IMR-90 (cell line): ENCODE measurements around the gene CES1. TPM values are rescaled to one million over a fixed set of nuclear protein-coding genes. Genes with fewer than 3 reads are reported as not detected.
"Not testable (repeated sequence)": the region's sequence is repeated elsewhere in the genome, so short reads cannot be mapped to it uniquely, and the experiment has no call there.

Source experiments
- ATAC-seq: fragments of 200-7000 bp; cut with Tn5 transposase; 2 replicates; pipeline ENCODE4 v1.9.1; 2020; ENCODE audit warnings: low read depth, mild to moderate bottlenecking, moderate library complexity
- BruUV-seq: library from RNA; stranded (reverse); fragments of 400-500 nt; replicated peaks from 2 replicates; lab custom pipeline; 2021; lab: Mats Ljungman, UMichigan
- CTCF ChIA-PET: fragments of 300-600 bp; formaldehyde crosslinking; extraction: SDS; loops from one replicate; lab custom pipeline; 2021; ENCODE audit warnings: antibody characterized with exemption; lab: Yijun Ruan, JAX
- POLR2A ChIA-PET: fragments of 300-600 bp; sonication (Branson Sonifier 250); formaldehyde crosslinking; loops from one replicate; lab custom pipeline; 2022; ENCODE audit warnings: antibody characterized with exemption; ENCODE audit not compliant: unreplicated experiment; lab: Charles Lee
- DNase-seq: peaks from one replicate; pipeline ENCODE4 v3.0.0; 2013
- H2AFZ ChIP-seq: replicated peaks from 2 replicates; pipeline ENCODE3; 2013; ENCODE audit warnings: low read length, mild to moderate bottlenecking; ENCODE audit not compliant: poor library complexity
- H2AK5ac ChIP-seq: 2 replicates; pipeline ENCODE4 v1.6.1; 2013; ENCODE audit warnings: low read depth, low read length, inconsistent platforms
- H2AK9ac ChIP-seq: replicated peaks from 2 replicates; pipeline ENCODE3; 2013; ENCODE audit warnings: mild to moderate bottlenecking, low read depth, low read length, moderate library complexity; ENCODE audit not compliant: poor library complexity
- H2BK120ac ChIP-seq: 2 replicates; pipeline ENCODE4 v1.6.1; 2013; ENCODE audit warnings: low read depth, low read length, inconsistent platforms
- H2BK15ac ChIP-seq: 3 replicates; pipeline ENCODE4 v1.6.1; 2013; ENCODE audit warnings: low read depth, low read length, inconsistent platforms
- H2BK20ac ChIP-seq: 2 replicates; pipeline ENCODE4 v1.6.1; 2013; ENCODE audit warnings: low read depth, mild to moderate bottlenecking, inconsistent platforms, low read length, moderate library complexity
- H2BK5ac ChIP-seq: 2 replicates; pipeline ENCODE4 v1.6.1; 2013; ENCODE audit warnings: mild to moderate bottlenecking, low read depth, low read length, inconsistent platforms; ENCODE audit not compliant: poor library complexity, severe bottlenecking
- H3K14ac ChIP-seq: replicated peaks from 2 replicates; pipeline ENCODE4 v1.6.1; 2013; ENCODE audit warnings: low read depth, low read length, inconsistent platforms
- H3K18ac ChIP-seq: 2 replicates; pipeline ENCODE4 v1.6.1; 2013; ENCODE audit warnings: low read depth, low read length, control low read depth
- H3K23ac ChIP-seq: 2 replicates; pipeline ENCODE4 v1.6.1; 2013; ENCODE audit warnings: low read depth, low read length, inconsistent platforms
- H3K27ac ChIP-seq: 2 replicates; pipeline ENCODE4 v1.5.1; 2013; ENCODE audit warnings: mild to moderate bottlenecking, control low read depth, low read length; ENCODE audit not compliant: insufficient read depth
- H3K27me3 ChIP-seq: 2 replicates; pipeline ENCODE4 v1.6.1; 2013; ENCODE audit warnings: low read length; ENCODE audit not compliant: control insufficient read depth, insufficient read depth
- H3K36me3 ChIP-seq: 2 replicates; pipeline ENCODE4 v1.6.1; 2013; ENCODE audit warnings: low read length, mixed read lengths; ENCODE audit not compliant: control insufficient read depth, insufficient read depth
- H3K4ac ChIP-seq: 2 replicates; pipeline ENCODE4 v1.6.1; 2013; ENCODE audit warnings: low read depth, low read length, inconsistent platforms
- H3K4me1 ChIP-seq: 2 replicates; pipeline ENCODE4 v1.6.1; 2013; ENCODE audit warnings: low read length, mixed read lengths; ENCODE audit not compliant: control insufficient read depth, insufficient read depth
- H3K4me2 ChIP-seq: 2 replicates; pipeline ENCODE4 v1.6.1; 2013; ENCODE audit warnings: low read depth, mild to moderate bottlenecking, control low read depth, low read length, moderate library complexity
- H3K4me3 ChIP-seq: 2 replicates; pipeline ENCODE4 v1.5.1; 2013; ENCODE audit warnings: low read depth, mild to moderate bottlenecking, control low read depth, low read length, moderate library complexity; ENCODE audit not compliant: insufficient read depth
- H3K56ac ChIP-seq: 2 replicates; pipeline ENCODE4 v1.6.1; 2013; ENCODE audit warnings: low read length, inconsistent platforms; ENCODE audit not compliant: insufficient read depth; ENCODE audit errors: extremely low read depth
- H3K79me1 ChIP-seq, 2 experiments: 2 replicates each; pipeline ENCODE4 v1.6.1; 2013; ENCODE audit warnings: low read length in 2 of 2, inconsistent platforms in 1 of 2, low read depth in 1 of 2
- H3K9ac ChIP-seq: 2 replicates; pipeline ENCODE4 v1.6.1; 2013; ENCODE audit warnings: low read depth, low read length, control low read depth
- H3K9me1 ChIP-seq: 2 replicates; pipeline ENCODE4 v1.6.1; 2013; ENCODE audit warnings: low read length, inconsistent platforms; ENCODE audit not compliant: insufficient read depth
- H3K9me3 ChIP-seq: 2 replicates; pipeline ENCODE4 v1.6.1; 2013; ENCODE audit warnings: low read length; ENCODE audit not compliant: control insufficient read depth, insufficient read depth
- H4K20me1 ChIP-seq: 2 replicates; pipeline ENCODE4 v1.6.1; 2013; ENCODE audit warnings: low read length, inconsistent platforms; ENCODE audit not compliant: insufficient read depth
- H4K5ac ChIP-seq: 2 replicates; pipeline ENCODE4 v1.6.1; 2013; ENCODE audit warnings: mild to moderate bottlenecking, low read depth, low read length, control low read depth
- H4K8ac ChIP-seq, 2 experiments: 2 replicates each; pipeline ENCODE4 v1.6.1; 2013; ENCODE audit warnings: low read depth in 2 of 2, low read length in 2 of 2, control low read depth in 1 of 2, inconsistent platforms in 1 of 2
- H4K91ac ChIP-seq: 2 replicates; pipeline ENCODE4 v1.6.1; 2013; ENCODE audit warnings: low read depth, low read length, inconsistent platforms; ENCODE audit not compliant: insufficient read depth
- CEBPB ChIP-seq: IDR thresholded peaks from 2 replicates; pipeline ENCODE4 v1.6.1; 2012; ENCODE audit warnings: low read depth, low read length, improper control_type of control experiment
- FOS ChIP-seq: fragments of 150-350 bp; IDR thresholded peaks from 2 replicates; pipeline ENCODE4 v1.6.1; 2016; ENCODE audit warnings: low read depth, low read length
- MAZ ChIP-seq: IDR thresholded peaks from 2 replicates; pipeline ENCODE4 v1.6.1; 2012; ENCODE audit warnings: low read depth, mild to moderate bottlenecking, low read length, improper control_type of control experiment, moderate library complexity, borderline replicate concordance
- NFE2L2 ChIP-seq: fragments of 150-350 bp; IDR thresholded peaks from 2 replicates; pipeline ENCODE4 v1.6.1; 2016; ENCODE audit warnings: low read depth, mild to moderate bottlenecking, low read length
- RFX5 ChIP-seq: IDR thresholded peaks from 2 replicates; pipeline ENCODE4 v1.8.0; 2012; ENCODE audit warnings: low read depth, mild to moderate bottlenecking, low read length, moderate library complexity
- WGBS, 2 experiments: methylation state at CpG; one replicate each; pipeline versions ENCODE4 v1.1.5 to v1.1.7; 2013; ENCODE audit warnings: missing lambda C conversion rate in 2 of 2; ENCODE audit not compliant: insufficient read length in 1 of 2; ENCODE audit errors: extremely low coverage in 2 of 2; 5-methylcytosine and 5-hydroxymethylcytosine counted together
- dilution Hi-C: fragments of 300-500 bp; cut with HindIII; formaldehyde crosslinking; loops from one replicate; pipeline ENCODE4 v1.14.3; 2018; ENCODE audit warnings: low sequenced_read_pairs; ENCODE audit not compliant: unreplicated experiment
- in situ Hi-C: fragments of 300-500 bp; cut with MboI; formaldehyde crosslinking; loops from 3 replicates; pipeline ENCODE4 v1.14.3; 2019; ENCODE audit warnings: low sequenced_read_pairs, inconsistent platforms, mixed read lengths
- intact Hi-C: fragments of 100-400 bp; cut with micrococcal nuclease; formaldehyde crosslinking; loops from 2 replicates; pipeline ENCODE4 v1.10.0; 2022
- polyA plus RNA-seq, 3 experiments: library from polyadenylated mRNA; depleted of rRNA; stranded (reverse); fragments of >200 nt; gene quantifications; 2 replicates each; pipeline ENCODE4 v1.2.3, GENCODE V29; 2012; ENCODE audit warnings: low replicate concordance in 1 of 3
- total RNA-seq: library from RNA; depleted of rRNA; stranded (reverse); fragments of >200 nt; gene quantifications from 2 replicates; pipeline ENCODE4 v1.2.3, GENCODE V29; 2012
- TF ChIP-seq, protein P1 (sequence below): fragments of 150-350 bp; IDR thresholded peaks from 2 replicates; pipeline ENCODE4 v1.6.1; 2016; ENCODE audit warnings: low read depth, mild to moderate bottlenecking, low read length, moderate library complexity, borderline replicate concordance

Gene CES1
- total and polyA plus RNA-seq, 2 of the 4 experiments (the other 2 are of a cell fraction): 0.03 TPM; not detected in 1

DNA sequence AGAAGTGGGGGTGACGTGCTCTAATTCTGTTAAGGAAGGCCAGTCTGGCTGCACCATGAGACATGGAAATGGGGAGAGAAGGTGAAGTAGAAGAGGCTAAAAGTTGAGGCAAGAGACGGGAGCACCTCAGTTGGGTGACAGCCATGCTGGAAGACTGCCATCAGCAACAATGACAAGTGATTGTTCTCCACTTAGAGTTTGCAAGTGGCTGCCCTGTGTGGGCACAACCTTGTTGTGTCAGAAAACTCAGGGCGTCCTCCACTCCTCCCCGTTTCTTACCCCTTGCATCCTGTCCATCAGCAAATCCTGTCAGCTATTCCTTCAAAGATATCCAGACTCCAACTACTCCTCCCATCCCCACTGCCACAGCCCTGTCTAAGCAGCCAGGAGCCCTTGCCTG is 17.6 kb downstream of the CES1 start:
- Histone ChIP-seq H3K18ac (no peak overlapping the region), H3K27me3 (no peaks in the 10 kb centered on the region), H2BK15ac (no peak overlapping the region), H4K20me1 (no peaks in the 10 kb centered on the region), H3K9ac (no peak overlapping the region), H3K23ac (no peak overlapping the region), H3K9me1 (no peaks in the 10 kb centered on the region), H3K4me2 (no peak overlapping the region), H3K14ac (no peak overlapping the region), H2BK120ac (no peak overlapping the region), H3K4me3 (no peak overlapping the region), H4K91ac (no peak overlapping the region), H3K4ac (no peak overlapping the region), H2AFZ (no peak overlapping the region), H3K79me1 (no peaks in the 10 kb centered on the region), H2AK5ac (no peak overlapping the region), H3K36me3 (no peaks in the 10 kb centered on the region), H2BK20ac (no peak overlapping the region), H4K8ac (no peak overlapping the region), H4K5ac (no peak overlapping the region), H3K56ac (no peak overlapping the region), H3K27ac (no peak overlapping the region), H2AK9ac (no peak overlapping the region), H3K4me1 (no peaks in the 10 kb centered on the region), H2BK5ac (no peak overlapping the region), H3K9me3 (no peaks in the 10 kb centered on the region)
- DNase-seq (no peak), ATAC-seq (no peak)
- no TSS peak for BruUV-seq
- in situ Hi-C loops (no loop called here), dilution Hi-C loops (no loop called here), intact Hi-C loops (no loop called here)
- WGBS, 2 experiments: 40% methylated on average over 2 of the region's 4 CpGs; no CpG with 5 or more reads in 1 of the 2 experiments
- no peak for TF ChIP-seq CEBPB
- TF ChIP-seq, protein P1, sequence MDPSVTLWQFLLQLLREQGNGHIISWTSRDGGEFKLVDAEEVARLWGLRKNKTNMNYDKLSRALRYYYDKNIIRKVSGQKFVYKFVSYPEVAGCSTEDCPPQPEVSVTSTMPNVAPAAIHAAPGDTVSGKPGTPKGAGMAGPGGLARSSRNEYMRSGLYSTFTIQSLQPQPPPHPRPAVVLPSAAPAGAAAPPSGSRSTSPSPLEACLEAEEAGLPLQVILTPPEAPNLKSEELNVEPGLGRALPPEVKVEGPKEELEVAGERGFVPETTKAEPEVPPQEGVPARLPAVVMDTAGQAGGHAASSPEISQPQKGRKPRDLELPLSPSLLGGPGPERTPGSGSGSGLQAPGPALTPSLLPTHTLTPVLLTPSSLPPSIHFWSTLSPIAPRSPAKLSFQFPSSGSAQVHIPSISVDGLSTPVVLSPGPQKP: no peak
- TF ChIP-seq MAZ: no peak
- no peak for TF ChIP-seq RFX5
- no peak for TF ChIP-seq NFE2L2
- TF ChIP-seq FOS: no peak
- ChIA-PET POLR2A (no interaction called here), CTCF (no interaction called here)

DNA sequence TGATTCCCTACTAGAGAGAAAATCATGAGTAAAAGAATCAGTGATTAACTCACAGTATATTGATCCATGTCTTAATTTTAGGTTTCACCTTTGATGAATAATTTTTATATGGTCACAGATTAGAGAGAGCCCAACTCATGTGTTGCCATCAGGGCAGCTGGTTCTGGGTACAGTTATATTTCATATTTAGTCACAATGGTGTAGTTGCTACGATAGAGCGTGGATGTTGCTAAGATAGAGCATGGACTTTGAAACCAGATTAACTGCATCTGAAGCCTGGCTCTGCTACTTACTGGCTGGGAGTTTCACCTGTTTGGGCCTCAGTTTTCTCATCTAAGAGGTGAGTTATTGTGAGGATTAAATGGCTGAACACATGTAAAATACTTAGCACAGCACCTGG is 18.7 kb downstream of the CES1 start:
- H3K9me3 ChIP-seq, H3K4me1 ChIP-seq, H3K4ac ChIP-seq, H2BK5ac ChIP-seq, H3K27ac ChIP-seq, H2AFZ ChIP-seq, H4K5ac ChIP-seq, ATAC-seq, H3K18ac ChIP-seq, H3K56ac ChIP-seq, H3K79me1 ChIP-seq, DNase-seq, H2BK15ac ChIP-seq, H4K8ac ChIP-seq, H3K36me3 ChIP-seq, H3K27me3 ChIP-seq, H3K23ac ChIP-seq, H3K4me2 ChIP-seq, H2AK5ac ChIP-seq, BruUV-seq, H2AK9ac ChIP-seq, H3K9me1 ChIP-seq, H3K9ac ChIP-seq, H3K4me3 ChIP-seq, POLR2A ChIA-PET, H4K20me1 ChIP-seq, H4K91ac ChIP-seq, H3K14ac ChIP-seq, CTCF ChIA-PET, dilution Hi-C loops, intact Hi-C loops, in situ Hi-C loops, H2BK20ac ChIP-seq, H2BK120ac ChIP-seq: not testable (repeated sequence)
- no CpG with 5 or more reads among the region's 2 CpGs for WGBS, 2 experiments
